GM15510 (cell line): Measurements from ENCODE around the gene PSMD10.

Experiments
- POLR2A ChIP-seq: IDR thresholded peaks from 3 replicates; pipeline ENCODE4 v1.6.1; 2011; ENCODE audit warnings: borderline replicate concordance; ENCODE audit not compliant: insufficient read length; ENCODE audit errors: extremely low read depth

The PSMD10 gene

DNA sequence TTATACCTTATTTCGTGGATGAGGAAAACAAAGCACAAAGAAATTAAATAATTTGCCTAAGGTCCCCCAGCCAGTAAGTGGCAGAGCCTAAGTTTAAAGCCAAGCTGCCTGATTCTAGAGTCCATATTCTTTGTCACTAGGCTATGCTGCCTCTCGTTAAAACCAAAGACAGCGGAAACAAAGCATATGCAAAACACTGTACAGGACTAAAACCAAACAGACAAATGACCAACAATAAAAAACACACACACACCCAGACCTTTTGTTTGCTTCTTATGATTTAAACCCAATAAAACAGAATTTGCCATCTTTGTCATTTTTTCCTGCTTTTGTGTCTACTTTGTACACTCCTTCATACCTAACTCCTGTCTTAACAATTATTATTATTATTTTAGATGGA is 56.6 kb downstream of the PSMD10 start:
- TF ChIP-seq POLR2A: no peak
